Lower leg skin (tissue), 3 donors: ENCODE measurements around the gene SLCO1A2.

Experiments used
- CTCF ChIP-seq, 3 donors: fragments of 450-650 bp; IDR thresholded peaks; one replicate each; pipeline ENCODE4 v1.5.1; 2016; ENCODE audit warnings: antibody characterized with exemption in 3 of 3, mild to moderate bottlenecking in 3 of 3, moderate library complexity in 2 of 3
- POLR2A ChIP-seq, 2 donors: fragments of 450-650 bp; IDR thresholded peaks; one replicate each; pipeline ENCODE4 v1.6.1; 2016 to 2017; ENCODE audit warnings: antibody characterized with exemption in 2 of 2, mild to moderate bottlenecking in 1 of 2, moderate library complexity in 1 of 2

GRCh38 chr12:21248679-21249078 lies 86.0 kb downstream of the SLCO1A2 start:
- TF ChIP-seq CTCF (IDR thresholded peaks at IDR 0.05) (no peak), POLR2A (IDR thresholded peaks at IDR 0.05) (no peak)
